HG03159 (cell line): Measurements from ENCODE around the gene DNAI4.
"Not testable (repeated sequence)": the region's sequence is repeated elsewhere in the genome, so short reads cannot be mapped to it uniquely, and the experiment has no call there.

ENCODE experiments used
- ATAC-seq: cut with Tn5 transposase; IDR thresholded peaks from one replicate; pipeline ENCODE4 v1.9.1; 2021; ENCODE audit warnings: mild to moderate bottlenecking, moderate library complexity; ENCODE audit not compliant: unreplicated experiment

DNAI4 gene

GRCh38 chr1:66848193-66848592, 76.5 kb downstream of the DNAI4 start:
- ATAC-seq: no peak

GRCh38 chr1:66840929-66841328, 83.7 kb downstream of the DNAI4 start:
- ATAC-seq: no peak

- ATAC-seq: no peak
These were observed 89.7 kb downstream of the DNAI4 start for GRCh38 chr1:66834926-66835325.

- ATAC-seq: no peak
These were observed 91.5 kb downstream of the DNAI4 start for GRCh38 chr1:66833112-66833511.

- no peak for ATAC-seq
These were observed 93.0 kb downstream of the DNAI4 start for GRCh38 chr1:66831529-66832239.

- ATAC-seq: no peak
These were observed 99.9 kb downstream of the DNAI4 start for GRCh38 chr1:66824771-66825170.

- ATAC-seq: no peak
These were observed 114.8 kb downstream of the DNAI4 start for GRCh38 chr1:66809736-66810326.

GRCh38 chr1:66809245-66809644, 115.4 kb downstream of the DNAI4 start:
- ATAC-seq: no peak

- ATAC-seq: not testable (repeated sequence)
These were observed 128.8 kb downstream of the DNAI4 start for GRCh38 chr1:66795839-66796238.

GRCh38 chr1:66791621-66792610, 132.7 kb downstream of the DNAI4 start:
- ATAC-seq: no peak

- ATAC-seq: peak; percentile 70
These were observed 136.3 kb downstream of the DNAI4 start for GRCh38 chr1:66788231-66788939.

- no peak for ATAC-seq
These were observed 137.0 kb downstream of the DNAI4 start for GRCh38 chr1:66787641-66788040.

- not testable (repeated sequence) for ATAC-seq
These were observed 138.9 kb downstream of the DNAI4 start for GRCh38 chr1:66785800-66786199.

GRCh38 chr1:66779475-66780078, 145.1 kb downstream of the DNAI4 start:
- no peak for ATAC-seq

GRCh38 chr1:66778969-66779368, 145.7 kb downstream of the DNAI4 start:
- no peak for ATAC-seq

- no peak for ATAC-seq
These were observed 146.4 kb downstream of the DNAI4 start for GRCh38 chr1:66778266-66778665.

- no peak for ATAC-seq
These were observed 146.8 kb downstream of the DNAI4 start for GRCh38 chr1:66777831-66778230.

GRCh38 chr1:66775646-66776045, 149.0 kb downstream of the DNAI4 start:
- ATAC-seq: no peak

GRCh38 chr1:66774438-66774837, 150.2 kb downstream of the DNAI4 start:
- ATAC-seq: no peak

- ATAC-seq: no peak
These were observed 151.4 kb downstream of the DNAI4 start for GRCh38 chr1:66773227-66773626.
